Glomerular visceral epithelial cell (primary cell): ENCODE data around the gene NCAN.
"Not testable (repeated sequence)": the region's sequence is repeated elsewhere in the genome, so short reads cannot be mapped to it uniquely, and the experiment has no call there.

ENCODE experiments used
- DNase-seq: peaks from one replicate; pipeline ENCODE4 v3.0.0-alpha.2; 2016; ENCODE audit errors: extremely low spot score

NCAN gene

DNA sequence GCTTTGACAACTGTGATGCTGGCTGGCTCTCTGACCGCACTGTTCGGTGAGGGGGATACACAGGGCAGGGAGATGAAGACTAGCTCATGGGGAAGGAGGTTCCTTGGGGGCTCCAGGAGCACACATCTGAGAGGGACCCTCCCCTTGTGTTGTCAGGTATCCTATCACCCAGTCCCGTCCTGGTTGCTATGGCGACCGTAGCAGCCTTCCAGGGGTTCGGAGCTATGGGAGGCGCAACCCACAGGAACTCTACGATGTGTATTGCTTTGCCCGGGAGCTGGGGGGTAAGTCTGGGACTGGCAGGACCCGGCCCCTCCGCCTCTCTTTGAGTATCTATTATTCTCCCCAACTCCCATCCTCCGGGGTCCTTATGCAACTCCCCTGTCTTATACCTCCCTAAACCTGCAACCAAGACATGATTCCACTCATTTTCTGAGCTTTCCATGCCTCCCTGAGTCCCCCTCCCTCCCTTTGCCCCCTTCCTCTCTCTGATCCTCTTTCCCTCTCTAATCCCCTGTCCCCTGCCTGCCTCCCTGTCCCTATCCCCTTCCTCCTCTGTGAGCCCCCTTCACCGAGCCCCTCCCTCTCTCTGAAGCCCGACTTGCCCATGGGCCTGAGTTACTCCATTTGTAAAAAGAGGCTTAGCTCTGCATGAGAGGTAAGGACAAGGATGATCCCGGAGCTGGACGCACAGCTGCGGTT lies 12.5 kb downstream of the NCAN start:
- no peak for DNase-seq

- DNase-seq = peak; percentile 62
Observed at GRCh38 chr19:19224852-19225494, 13.2 kb downstream of the NCAN start.

GRCh38 chr19:19226204-19226603 lies 14.4 kb downstream of the NCAN start:
- no peak for DNase-seq

GRCh38 chr19:19226663-19227062 lies 14.9 kb downstream of the NCAN start:
- no peak for DNase-seq

GRCh38 chr19:19227217-19227616 lies 15.5 kb downstream of the NCAN start:
- no peak for DNase-seq

DNA sequence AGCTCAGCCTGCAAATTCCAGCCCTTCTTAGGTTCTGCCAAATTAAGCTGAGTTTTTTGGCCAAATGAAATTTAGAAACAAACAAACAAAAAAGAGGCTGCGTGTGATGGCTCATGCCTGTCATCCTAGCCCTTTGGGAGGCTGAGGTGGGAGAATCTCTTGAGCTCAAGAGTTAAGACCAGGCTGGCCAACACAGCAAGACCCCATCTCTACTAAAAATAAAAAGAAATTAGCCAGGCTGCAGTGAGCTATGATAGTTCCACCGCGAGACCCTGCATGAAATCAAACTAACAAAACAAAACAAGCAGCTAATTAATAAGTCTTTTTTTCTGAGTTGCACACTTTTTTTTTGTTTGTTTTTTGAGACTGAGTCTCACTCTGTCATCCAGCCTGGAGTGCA lies 17.9 kb downstream of the NCAN start:
- DNase-seq = no peak

DNA sequence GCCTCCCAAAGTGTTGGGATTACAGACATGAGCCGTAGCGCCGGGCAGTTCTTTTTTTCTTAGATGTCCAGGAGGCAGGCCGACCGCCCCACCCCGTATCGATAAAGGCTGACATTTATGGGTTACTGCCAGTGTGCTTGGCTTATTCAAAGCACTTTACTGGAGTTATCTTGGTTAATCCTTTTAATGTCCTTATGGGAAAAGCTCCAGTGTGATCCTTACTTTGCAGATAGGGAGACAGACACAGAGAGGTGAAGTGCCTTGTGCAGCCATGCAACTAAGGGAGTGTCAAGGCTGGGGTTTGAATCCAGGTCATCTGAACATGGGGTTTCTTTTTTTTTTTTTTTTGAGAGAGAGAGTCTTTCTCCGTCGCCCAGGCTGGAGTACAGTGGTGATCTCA lies 19.2 kb downstream of the NCAN start:
- DNase-seq = no peak

DNA sequence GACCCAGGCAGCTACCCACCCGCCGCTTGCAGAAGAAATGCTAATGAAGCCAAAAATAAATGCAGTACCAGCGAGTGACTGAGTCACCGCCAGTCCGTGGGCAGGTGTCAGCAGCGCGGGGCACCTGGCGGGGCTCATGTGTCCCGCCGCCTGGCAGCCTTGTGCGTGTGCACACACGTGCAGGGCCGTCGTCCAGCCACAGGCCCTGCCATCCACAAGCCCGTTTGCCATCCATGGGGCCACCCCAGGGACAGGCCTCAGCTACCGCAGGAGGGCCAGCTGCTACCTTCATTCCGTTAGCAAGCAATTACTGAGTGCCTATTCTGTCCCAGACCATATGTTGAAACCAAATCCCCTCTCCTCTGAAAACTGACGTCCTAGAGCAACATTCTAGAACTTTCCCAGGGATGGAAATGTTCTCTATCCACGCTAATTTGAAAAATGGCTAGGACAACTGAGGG lies 20.5 kb downstream of the NCAN start:
- DNase-seq = no peak

DNA sequence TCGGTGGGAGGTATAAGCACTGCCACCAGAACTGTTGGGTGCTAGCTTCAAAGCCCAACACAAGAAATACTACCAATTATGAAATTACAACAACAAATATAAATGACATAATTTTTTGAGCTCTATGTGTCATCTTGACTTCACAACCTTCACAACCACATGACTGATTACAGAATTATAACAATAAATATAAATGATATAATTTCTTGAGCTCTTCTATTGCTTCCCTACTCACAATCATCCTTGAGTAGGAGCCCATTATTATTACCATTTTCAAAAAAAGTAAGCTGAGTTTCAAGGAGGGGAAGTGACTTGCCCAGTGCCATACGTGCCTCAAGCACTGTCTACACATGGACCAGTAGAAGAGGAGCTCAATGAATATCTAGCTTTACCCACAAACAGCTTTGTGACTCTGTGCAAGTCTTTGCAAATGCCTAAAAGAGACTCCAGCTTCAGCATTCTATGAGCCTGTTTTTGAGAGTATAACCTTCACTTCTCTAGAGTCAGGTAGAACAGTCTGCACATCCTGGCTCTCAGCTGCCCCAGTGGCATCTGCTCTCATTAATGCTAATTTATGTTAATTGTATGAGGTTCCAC lies 22.6 kb downstream of the NCAN start:
- no peak for DNase-seq

DNA sequence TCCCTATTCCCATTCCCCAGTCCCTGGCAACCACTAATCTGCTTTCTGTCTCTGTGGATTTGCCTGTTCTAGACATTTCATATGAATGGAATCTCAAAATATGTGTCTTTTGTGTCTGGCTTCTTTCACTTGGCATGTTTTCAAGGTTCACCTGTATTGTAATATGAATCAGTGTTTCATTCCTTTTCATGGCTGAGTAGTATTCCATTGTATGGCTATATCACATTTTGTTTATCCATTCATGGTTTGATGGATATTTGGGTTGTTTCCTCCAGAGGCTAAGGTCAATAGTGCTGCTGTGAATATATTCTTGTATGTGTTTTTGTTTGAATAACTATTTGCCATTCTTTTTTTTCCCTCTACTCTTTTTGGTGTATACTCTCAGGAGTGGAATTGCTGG lies 24.4 kb downstream of the NCAN start:
- no peak for DNase-seq

DNA sequence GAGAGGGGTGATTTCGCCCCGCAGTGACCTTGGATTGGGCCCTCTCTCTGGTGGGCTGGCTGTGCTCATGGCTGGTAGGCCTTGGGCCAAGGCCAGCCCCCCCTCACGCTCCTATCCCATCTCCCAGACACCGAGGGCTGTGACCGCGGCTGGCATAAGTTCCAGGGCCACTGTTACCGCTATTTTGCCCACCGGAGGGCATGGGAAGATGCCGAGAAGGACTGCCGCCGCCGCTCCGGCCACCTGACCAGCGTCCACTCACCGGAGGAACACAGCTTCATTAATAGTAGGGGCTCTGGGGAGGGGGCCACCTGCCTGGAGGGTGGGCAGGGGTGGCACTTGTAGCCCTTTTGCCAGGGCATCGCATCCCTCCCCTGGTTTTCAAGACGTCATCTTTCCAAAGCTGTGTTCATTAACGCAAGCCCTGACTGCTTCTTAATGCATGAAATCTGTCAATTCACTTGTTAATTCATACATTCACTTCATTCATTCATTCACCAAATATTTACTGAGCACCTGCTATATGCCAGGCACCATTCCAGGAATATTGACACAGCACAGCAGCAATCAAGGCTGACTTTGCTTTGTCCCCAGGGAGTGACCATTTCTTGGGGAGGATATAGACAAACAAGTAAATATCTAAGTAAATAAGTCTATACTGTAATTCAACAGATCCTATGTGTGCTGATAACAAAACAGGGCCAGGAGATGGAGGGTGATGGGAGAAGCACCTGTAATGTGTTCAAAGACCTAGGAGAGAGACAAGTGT lies 26.6 kb downstream of the NCAN start:
- DNase-seq = no peak

GRCh38 chr19:19239675-19240074 lies 27.9 kb downstream of the NCAN start:
- DNase-seq = no peak

GRCh38 chr19:19240476-19240875 lies 28.7 kb downstream of the NCAN start:
- DNase-seq = no peak

- DNase-seq = no peak
Observed at GRCh38 chr19:19250196-19250801, 38.5 kb downstream of the NCAN start.

GRCh38 chr19:19253409-19253808 lies 41.7 kb downstream of the NCAN start:
- DNase-seq = not testable (repeated sequence)

DNA sequence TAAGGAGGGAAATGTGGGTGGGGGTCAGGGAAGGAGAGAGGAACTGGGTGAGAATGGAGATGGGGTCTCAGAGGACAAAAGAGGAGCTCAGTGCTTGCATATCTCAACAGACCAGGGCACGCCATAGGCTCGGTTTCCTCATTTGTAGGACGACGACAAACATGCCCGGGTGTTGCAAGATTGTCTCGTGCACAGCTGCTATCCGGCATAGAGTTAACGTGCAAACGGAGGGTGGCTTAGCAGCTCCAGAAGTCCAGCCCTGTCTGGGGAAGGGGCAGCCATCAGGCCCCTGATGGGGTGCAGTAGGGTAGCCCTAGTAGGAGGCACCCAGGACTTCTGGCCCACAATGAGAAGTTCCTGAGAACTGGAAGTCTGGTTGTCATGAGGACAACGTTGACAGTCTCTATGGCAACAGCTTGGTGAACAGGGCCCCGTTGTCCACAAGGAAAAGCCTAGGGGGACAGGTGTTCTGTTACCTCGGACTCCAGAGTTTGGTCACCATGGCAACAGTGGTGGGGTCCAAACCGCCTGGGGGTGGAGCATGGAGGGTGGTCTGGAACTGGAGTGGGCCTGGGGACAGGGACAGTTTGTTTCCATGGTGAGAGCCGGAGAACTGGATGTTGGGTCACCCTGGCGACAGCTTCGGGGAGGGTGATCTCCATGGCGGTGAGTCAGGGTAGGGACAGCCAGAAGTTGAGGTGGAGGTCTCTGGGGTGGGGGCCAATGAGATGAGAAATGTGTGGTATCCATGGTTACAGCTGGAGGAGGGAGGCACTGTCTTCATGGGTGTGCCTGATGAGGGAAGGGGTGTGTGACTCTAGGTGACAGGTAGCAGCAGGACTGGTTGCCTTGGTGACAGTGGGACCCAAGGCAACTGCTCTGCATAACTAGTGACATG lies 44.6 kb downstream of the NCAN start:
- DNase-seq = no peak

GRCh38 chr19:19257137-19257536 lies 45.4 kb downstream of the NCAN start:
- no peak for DNase-seq

DNA sequence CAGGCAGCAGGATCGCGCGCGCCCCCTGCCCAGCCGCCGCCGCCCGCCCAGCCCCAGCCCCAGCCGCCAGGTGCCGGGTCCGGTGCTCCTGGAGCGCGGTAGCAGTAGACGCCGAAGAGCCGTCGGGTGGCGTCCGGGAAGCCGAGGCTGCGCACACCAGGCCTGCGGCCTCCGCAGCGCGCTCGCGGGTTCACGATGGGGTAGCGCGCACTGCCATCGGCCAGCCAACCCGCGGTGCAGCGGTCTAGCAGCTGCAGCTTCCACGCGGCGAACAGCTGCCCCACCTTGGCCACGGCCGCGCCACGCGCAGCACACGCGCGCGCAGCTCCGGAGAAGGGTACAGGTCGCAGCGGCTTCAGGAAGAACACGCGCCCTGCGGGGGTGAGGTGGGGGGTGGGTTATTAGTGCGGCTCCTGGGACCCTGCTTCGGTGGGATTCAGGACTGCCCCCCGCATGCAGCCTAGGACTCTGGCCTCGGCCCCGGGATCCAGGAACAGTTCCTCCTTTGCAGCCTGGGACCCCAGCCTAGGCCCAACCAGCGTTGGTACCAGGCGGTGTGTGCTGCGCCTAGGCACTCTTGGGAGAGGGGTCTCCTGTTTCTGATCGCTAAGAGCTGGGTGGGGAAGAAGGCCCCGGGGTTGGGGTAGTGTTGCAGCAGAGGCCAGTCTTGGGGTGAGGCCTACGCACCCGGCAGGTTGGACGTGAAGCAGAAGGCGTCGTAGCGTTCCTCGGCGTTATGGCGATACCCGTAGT lies 46.3 kb downstream of the NCAN start:
- no peak for DNase-seq

DNA sequence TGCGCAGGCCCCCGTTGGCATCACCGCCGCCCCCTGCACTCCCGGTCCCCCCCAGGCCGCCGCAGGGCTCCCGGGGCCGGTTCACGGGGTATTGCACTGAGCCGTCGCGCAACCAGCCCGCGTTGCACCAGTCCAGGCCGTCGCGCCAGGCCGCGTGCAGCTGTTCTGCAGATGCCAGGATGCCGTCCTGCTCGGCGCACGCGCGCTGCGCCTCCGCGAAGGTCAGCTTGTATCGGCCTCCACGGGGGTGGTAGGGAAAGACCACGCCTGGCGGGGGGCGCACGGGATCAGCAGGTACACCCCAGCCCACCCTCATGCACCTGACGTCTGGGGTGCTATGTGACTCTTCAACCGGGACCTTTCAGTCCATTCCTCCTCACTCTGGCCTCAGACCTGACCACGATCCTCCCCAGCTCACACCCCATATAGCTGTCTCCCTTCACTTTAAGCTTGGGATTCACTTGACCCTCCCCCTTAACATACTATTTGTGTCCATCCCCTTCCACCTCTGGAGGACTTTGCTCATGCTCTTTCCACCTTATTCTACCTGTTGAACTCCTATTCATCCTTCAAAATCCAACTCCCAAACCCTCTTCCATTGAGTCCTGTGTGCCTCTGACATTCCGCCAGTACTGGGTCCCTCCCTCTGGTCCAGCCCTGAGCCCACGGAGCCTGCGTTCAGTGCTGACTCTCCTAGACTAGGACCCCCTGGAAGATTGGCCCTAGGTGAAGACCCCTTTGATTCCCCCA lies 47.0 kb downstream of the NCAN start:
- DNase-seq = no peak

DNA sequence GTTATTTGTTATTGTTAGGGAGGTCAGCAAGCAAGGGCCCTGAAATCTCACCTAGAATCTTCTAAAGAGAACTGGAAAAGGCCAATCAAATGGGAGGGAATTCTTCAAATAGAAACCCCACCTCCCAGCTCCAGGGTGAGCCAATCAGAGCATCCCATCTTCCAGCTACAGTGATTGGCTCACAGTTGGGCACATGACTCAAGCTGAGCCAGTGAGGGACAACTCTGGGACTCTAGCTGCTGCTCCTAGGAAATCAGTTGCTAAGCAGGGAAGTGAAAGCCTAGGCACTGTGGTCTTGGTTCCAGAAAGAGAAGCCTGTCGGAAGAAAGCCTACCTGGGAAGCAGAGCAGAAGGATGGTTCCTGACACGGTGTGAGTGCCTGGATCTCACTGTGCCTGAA lies 48.0 kb downstream of the NCAN start:
- peak; percentile 21 for DNase-seq
